Chondrocyte (in vitro differentiated cells): ENCODE data around the gene FAM219B. TPM values are rescaled to one million over a fixed set of nuclear protein-coding genes. Genes with fewer than 3 reads are reported as not detected.

Experiments used
- DNase-seq: peaks from one replicate; pipeline ENCODE4 v3.0.0; 2021; ENCODE audit warnings: mixed read lengths, low spot score
- H3K27ac Mint-ChIP-seq: one replicate; pipeline ENCODE4 v1.8.0; 2021; ENCODE audit warnings: mild to moderate bottlenecking, moderate library complexity, mixed read lengths; ENCODE audit not compliant: unreplicated experiment
- H3K27me3 Mint-ChIP-seq: 2 replicates; pipeline ENCODE4 v1.8.0; 2021; ENCODE audit warnings: low read depth, mixed read lengths
- H3K36me3 Mint-ChIP-seq: 2 replicates; pipeline ENCODE4 v1.8.0; 2021; ENCODE audit warnings: low read depth, mixed read lengths
- H3K4me1 Mint-ChIP-seq: 2 replicates; pipeline ENCODE4 v1.8.0; 2021; ENCODE audit warnings: low read depth, mild to moderate bottlenecking, mixed read lengths
- H3K4me3 Mint-ChIP-seq: one replicate; pipeline ENCODE4 v1.8.0; 2021; ENCODE audit warnings: mild to moderate bottlenecking, moderate library complexity, mixed read lengths; ENCODE audit not compliant: unreplicated experiment
- H3K9me3 Mint-ChIP-seq: 2 replicates; pipeline ENCODE4 v1.8.0; 2021; ENCODE audit warnings: low read depth, mixed read lengths
- total RNA-seq: library from RNA; stranded (reverse); gene quantifications from 3 replicates; pipeline ENCODE4 v1.2.1, GENCODE V29; 2021
- TF ChIP-seq, protein P1 (sequence below): fragments of 200-600 bp; sonication (generic); IDR thresholded peaks from 2 replicates; pipeline ENCODE4 v1.5.0; 2021; ENCODE audit warnings: antibody characterized with exemption, mild to moderate bottlenecking, moderate library complexity

FAM219B gene
- total RNA-seq, 1 donor from 2014 or later: 97.6 TPM

GRCh38 chr15:74893627-74894026 lies 13.0 kb downstream of the FAM219B start:
- Mint-ChIP-seq H3K4me1 (peaks cover 23% of the 10 kb centered on the region), H3K27ac (no peak overlapping the region), H3K27me3 (no peaks in the 10 kb centered on the region), H3K36me3 (no peaks in the 10 kb centered on the region), H3K9me3 (no peaks in the 10 kb centered on the region), H3K4me3 (no peak overlapping the region)
- TF ChIP-seq, protein P1, sequence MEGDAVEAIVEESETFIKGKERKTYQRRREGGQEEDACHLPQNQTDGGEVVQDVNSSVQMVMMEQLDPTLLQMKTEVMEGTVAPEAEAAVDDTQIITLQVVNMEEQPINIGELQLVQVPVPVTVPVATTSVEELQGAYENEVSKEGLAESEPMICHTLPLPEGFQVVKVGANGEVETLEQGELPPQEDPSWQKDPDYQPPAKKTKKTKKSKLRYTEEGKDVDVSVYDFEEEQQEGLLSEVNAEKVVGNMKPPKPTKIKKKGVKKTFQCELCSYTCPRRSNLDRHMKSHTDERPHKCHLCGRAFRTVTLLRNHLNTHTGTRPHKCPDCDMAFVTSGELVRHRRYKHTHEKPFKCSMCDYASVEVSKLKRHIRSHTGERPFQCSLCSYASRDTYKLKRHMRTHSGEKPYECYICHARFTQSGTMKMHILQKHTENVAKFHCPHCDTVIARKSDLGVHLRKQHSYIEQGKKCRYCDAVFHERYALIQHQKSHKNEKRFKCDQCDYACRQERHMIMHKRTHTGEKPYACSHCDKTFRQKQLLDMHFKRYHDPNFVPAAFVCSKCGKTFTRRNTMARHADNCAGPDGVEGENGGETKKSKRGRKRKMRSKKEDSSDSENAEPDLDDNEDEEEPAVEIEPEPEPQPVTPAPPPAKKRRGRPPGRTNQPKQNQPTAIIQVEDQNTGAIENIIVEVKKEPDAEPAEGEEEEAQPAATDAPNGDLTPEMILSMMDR: no peak
- DNase-seq: no peak

DNA sequence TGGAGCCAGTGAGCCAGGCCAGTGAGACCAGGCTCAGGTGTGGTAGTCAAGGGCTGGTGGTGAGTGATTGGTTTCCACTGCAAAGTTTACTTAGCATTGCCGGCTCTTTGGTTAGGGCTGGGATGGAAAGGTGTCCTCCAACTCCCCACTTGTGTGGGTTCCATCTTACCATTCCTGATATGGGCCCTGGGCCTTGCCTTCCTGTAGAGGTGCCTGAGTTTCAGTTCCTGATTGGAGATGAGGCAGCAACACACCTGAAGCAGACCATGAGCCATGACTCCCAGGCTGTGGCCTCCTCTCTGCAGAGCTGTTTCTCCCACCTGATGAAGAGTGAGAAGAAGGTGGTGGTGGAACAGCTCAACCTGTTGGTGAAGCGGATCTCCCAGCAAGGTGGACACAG lies 13.7 kb downstream of the FAM219B start:
- no peaks in the 10 kb centered on the region for H3K9me3 Mint-ChIP-seq
- no peaks in the 10 kb centered on the region for H3K36me3 Mint-ChIP-seq
- H3K4me1 Mint-ChIP-seq: peaks cover 23% of the 10 kb centered on the region
- DNase-seq: no peak
- no peak overlapping the region for H3K4me3 Mint-ChIP-seq
- no peaks in the 10 kb centered on the region for H3K27me3 Mint-ChIP-seq
- TF ChIP-seq, protein P1: no peak
- no peak overlapping the region for H3K27ac Mint-ChIP-seq

DNA sequence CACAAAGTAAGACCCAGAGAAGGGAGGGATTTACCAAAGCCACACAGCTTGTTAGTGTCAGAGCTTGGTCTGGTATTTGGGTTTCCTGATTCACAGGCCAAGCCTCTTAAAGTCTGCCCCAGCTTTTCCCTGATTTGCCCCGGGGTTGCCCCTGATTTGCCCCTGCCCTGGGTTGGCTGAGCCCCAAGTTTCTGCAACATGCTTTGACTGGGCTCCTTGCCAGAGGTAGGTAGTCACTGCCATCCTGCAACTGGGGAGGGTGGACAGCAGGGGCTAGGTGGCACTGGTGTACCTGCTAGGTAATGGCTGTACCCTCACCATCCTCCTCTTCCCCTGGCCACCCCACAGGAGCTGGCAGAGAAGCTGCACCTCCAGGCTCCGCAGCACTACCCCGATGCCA lies 14.3 kb downstream of the FAM219B start:
- TF ChIP-seq, protein P1: no peak
- H3K4me3 Mint-ChIP-seq: no peak overlapping the region
- H3K9me3 Mint-ChIP-seq: no peaks in the 10 kb centered on the region
- H3K27me3 Mint-ChIP-seq: no peaks in the 10 kb centered on the region
- peak overlapping the region; percentile 8 for H3K27ac Mint-ChIP-seq
- peaks cover 23% of the 10 kb centered on the region for H3K4me1 Mint-ChIP-seq
- H3K36me3 Mint-ChIP-seq: no peaks in the 10 kb centered on the region
- no peak for DNase-seq

DNA sequence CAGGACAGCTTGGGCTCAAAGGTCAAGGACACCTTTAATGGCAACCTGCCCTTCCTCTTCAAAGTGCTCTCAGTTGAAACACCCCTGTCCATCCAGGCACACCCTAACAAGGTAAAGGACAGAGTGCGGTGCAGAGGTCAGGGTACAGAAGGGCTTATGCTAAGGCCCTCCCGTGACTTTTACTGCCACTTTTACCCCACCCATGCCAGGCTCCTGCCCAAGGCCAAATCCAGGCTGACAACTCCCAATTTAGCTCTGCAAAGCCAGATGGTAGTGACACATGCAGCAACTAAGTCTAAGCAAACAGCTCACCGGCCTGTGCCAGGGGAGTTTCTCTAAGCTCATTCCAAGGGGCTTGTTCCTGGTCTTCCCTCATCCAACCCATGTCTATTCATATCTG lies 15.2 kb downstream of the FAM219B start:
- TF ChIP-seq, protein P1: no peak
- Mint-ChIP-seq H3K4me3 (no peak overlapping the region), H3K27me3 (no peaks in the 10 kb centered on the region), H3K9me3 (no peaks in the 10 kb centered on the region), H3K4me1 (peaks cover 23% of the 10 kb centered on the region), H3K36me3 (no peaks in the 10 kb centered on the region), H3K27ac (no peak overlapping the region)
- DNase-seq: no peak

GRCh38 chr15:74890665-74890960 lies 16.0 kb downstream of the FAM219B start:
- no peak overlapping the region for H3K27ac Mint-ChIP-seq

More at GRCh38 chr15:74890665-74890960, 16.0 kb downstream of the FAM219B start:
- no peaks in the 10 kb centered on the region for H3K36me3 Mint-ChIP-seq
- H3K9me3 Mint-ChIP-seq: no peaks in the 10 kb centered on the region
- H3K4me3 Mint-ChIP-seq: peak overlapping the region; percentile 88
- DNase-seq: no peak
- no peaks in the 10 kb centered on the region for H3K27me3 Mint-ChIP-seq
- TF ChIP-seq, protein P1: no peak
- peaks cover 23% of the 10 kb centered on the region for H3K4me1 Mint-ChIP-seq
